GM12878 (cell line): ENCODE results near the gene BORCS5.

ENCODE experiments used
- CEBPB ChIP-seq, 2 experiments: fragments of 150-350 bp in 1 of 2; IDR thresholded peaks; 2 replicates each; pipeline ENCODE4 v1.6.1; 2012 to 2014; ENCODE audit warnings: low read depth in 2 of 2, low read length in 2 of 2, borderline replicate concordance in 1 of 2, inconsistent platforms in 1 of 2
- DPF2 ChIP-seq: fragments of 450-650 bp; IDR thresholded peaks from 2 replicates; pipeline ENCODE4 v1.6.1; 2017; ENCODE audit warnings: mild to moderate bottlenecking
- EGR1 ChIP-seq, 2 experiments: IDR thresholded peaks; 1 replicate in 1 of 2; 2 replicates in 1 of 2; pipeline ENCODE4 v1.6.1; 2011 to 2012; ENCODE audit warnings: low read depth in 2 of 2, low read length in 2 of 2, borderline replicate concordance in 1 of 2, mild to moderate bottlenecking in 1 of 2, moderate library complexity in 1 of 2
- GABPA ChIP-seq: IDR thresholded peaks from 2 replicates; pipeline ENCODE4 v1.6.1; 2014; ENCODE audit warnings: antibody characterized with exemption, low read depth, mild to moderate bottlenecking, inconsistent platforms
- HDGF ChIP-seq: fragments of 450-650 bp; IDR thresholded peaks from 2 replicates; pipeline ENCODE4 v1.6.1; 2016; ENCODE audit warnings: antibody characterized with exemption
- ZNF24 ChIP-seq: fragments of 450-650 bp; IDR thresholded peaks from 2 replicates; pipeline ENCODE4 v1.6.1; 2017; ENCODE audit warnings: antibody characterized with exemption, mild to moderate bottlenecking
- TF ChIP-seq, protein P1 (sequence below), 3 experiments: IDR thresholded peaks in 2 of 3; conservative IDR thresholded peaks in 1 of 3; 2 replicates each; pipeline ENCODE4 v1.5.1; 2011; ENCODE audit warnings: low read depth in 3 of 3, low read length in 3 of 3, mild to moderate bottlenecking in 3 of 3, control low read depth in 2 of 3, moderate library complexity in 2 of 3, inconsistent platforms in 1 of 3, mixed read lengths in 1 of 3; ENCODE audit not compliant: control insufficient read depth in 2 of 3, insufficient read depth in 1 of 3; ENCODE audit errors: extremely low read depth in 1 of 3

DNA sequence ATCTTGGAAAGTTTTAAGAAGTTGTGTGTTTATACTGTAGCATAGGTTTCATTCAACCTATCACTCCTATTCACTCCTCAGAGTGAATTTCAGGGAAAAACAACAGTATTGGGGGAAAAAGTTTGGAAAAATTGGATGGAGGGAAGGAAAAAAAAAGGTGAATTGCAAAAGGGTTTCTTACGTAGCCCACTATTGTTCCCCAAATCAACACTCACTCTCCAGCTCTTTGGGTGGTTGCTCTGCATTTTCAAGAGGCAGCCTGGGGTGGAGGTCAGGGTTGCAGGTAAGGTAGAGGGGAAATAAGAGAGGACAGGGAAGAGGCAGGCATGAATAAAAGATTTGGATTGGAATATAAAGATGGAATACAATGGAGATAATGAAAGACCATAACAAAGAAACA is 42.3 kb downstream of the BORCS5 start:
- TF ChIP-seq ZNF24: no peak
- TF ChIP-seq, protein P1, sequence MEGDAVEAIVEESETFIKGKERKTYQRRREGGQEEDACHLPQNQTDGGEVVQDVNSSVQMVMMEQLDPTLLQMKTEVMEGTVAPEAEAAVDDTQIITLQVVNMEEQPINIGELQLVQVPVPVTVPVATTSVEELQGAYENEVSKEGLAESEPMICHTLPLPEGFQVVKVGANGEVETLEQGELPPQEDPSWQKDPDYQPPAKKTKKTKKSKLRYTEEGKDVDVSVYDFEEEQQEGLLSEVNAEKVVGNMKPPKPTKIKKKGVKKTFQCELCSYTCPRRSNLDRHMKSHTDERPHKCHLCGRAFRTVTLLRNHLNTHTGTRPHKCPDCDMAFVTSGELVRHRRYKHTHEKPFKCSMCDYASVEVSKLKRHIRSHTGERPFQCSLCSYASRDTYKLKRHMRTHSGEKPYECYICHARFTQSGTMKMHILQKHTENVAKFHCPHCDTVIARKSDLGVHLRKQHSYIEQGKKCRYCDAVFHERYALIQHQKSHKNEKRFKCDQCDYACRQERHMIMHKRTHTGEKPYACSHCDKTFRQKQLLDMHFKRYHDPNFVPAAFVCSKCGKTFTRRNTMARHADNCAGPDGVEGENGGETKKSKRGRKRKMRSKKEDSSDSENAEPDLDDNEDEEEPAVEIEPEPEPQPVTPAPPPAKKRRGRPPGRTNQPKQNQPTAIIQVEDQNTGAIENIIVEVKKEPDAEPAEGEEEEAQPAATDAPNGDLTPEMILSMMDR (IDR thresholded peaks at IDR 0.05 in 2 of 3, conservative IDR thresholded peaks at IDR 0.05 in 1 of 3; ENCODE audit: control insufficient read depth in 2 of 3, extremely low read depth in 1 of 3, insufficient read depth in 1 of 3, low read depth in 3 of 3, low read length in 3 of 3): no peak
- no peak for TF ChIP-seq EGR1 (IDR thresholded peaks at IDR 0.05; ENCODE audit: borderline replicate concordance in 1 of 2, low read depth in 2 of 2, low read length in 2 of 2)
- no peak for TF ChIP-seq HDGF
- no peak for TF ChIP-seq CEBPB (IDR thresholded peaks at IDR 0.05; ENCODE audit: borderline replicate concordance in 1 of 2, low read depth in 2 of 2, low read length in 2 of 2)
- no peak for TF ChIP-seq DPF2
- TF ChIP-seq GABPA: no peak
